Neural progenitor cell (in vitro differentiated cells): ENCODE measurements around the gene GHRH. TPM values are rescaled to one million over a fixed set of nuclear protein-coding genes. Genes with fewer than 3 reads are reported as not detected.

Source experiments
- DNase-seq: peaks from one replicate; pipeline ENCODE4 v3.0.0-alpha.2; 2016; ENCODE audit warnings: low spot score
- H2AFZ ChIP-seq: fragments of 200-600 bp; sonication (generic); replicated peaks from 2 replicates; pipeline ENCODE4 v1.6.1; 2016; ENCODE audit warnings: antibody characterized with exemption
- H3F3A ChIP-seq: fragments of 200-600 bp; sonication (generic); 2 replicates; pipeline ENCODE4 v1.6.1; 2016; ENCODE audit warnings: antibody characterized with exemption, low read depth
- H3K27ac ChIP-seq: fragments of 200-600 bp; sonication (generic); 2 replicates; pipeline ENCODE4 v1.5.1; 2016; ENCODE audit warnings: mild to moderate bottlenecking
- H3K27me3 ChIP-seq: fragments of 200-600 bp; sonication (generic); 2 replicates; pipeline ENCODE4 v1.6.1; 2016; ENCODE audit warnings: mild to moderate bottlenecking, moderate library complexity
- H3K36me3 ChIP-seq: fragments of 200-600 bp; sonication (generic); 2 replicates; pipeline ENCODE4 v1.5.1; 2016
- H3K4me1 ChIP-seq: fragments of 200-600 bp; sonication (generic); 2 replicates; pipeline ENCODE4 v1.6.1; 2016; ENCODE audit warnings: mixed run types
- H3K4me2 ChIP-seq: fragments of 200-600 bp; sonication (generic); 2 replicates; pipeline ENCODE4 v1.6.1; 2016
- H3K4me3 ChIP-seq: fragments of 200-600 bp; sonication (generic); 2 replicates; pipeline ENCODE4 v1.5.1; 2016
- H3K79me2 ChIP-seq: fragments of 200-600 bp; sonication (generic); 2 replicates; pipeline ENCODE4 v1.6.1; 2016; ENCODE audit warnings: low read depth
- H3K9ac ChIP-seq: fragments of 200-600 bp; sonication (generic); 2 replicates; pipeline ENCODE4 v1.6.1; 2016
- H3K9me3 ChIP-seq: fragments of 200-600 bp; sonication (generic); 2 replicates; pipeline ENCODE4 v1.5.1; 2016; ENCODE audit warnings: low read depth
- H4K20me1 ChIP-seq: fragments of 200-600 bp; sonication (generic); 2 replicates; pipeline ENCODE4 v1.6.1; 2016; ENCODE audit warnings: low read depth
- H3K27ac Mint-ChIP-seq: 3 replicates; pipeline ENCODE4 v1.8.0; 2021; ENCODE audit warnings: mixed read lengths
- H3K27me3 Mint-ChIP-seq: 2 replicates; pipeline ENCODE4 v1.8.0; 2022; ENCODE audit warnings: low read depth, mild to moderate bottlenecking, inconsistent platforms, moderate library complexity, mixed read lengths; ENCODE audit not compliant: insufficient read depth
- H3K36me3 Mint-ChIP-seq: 3 replicates; pipeline ENCODE4 v1.8.0; 2021; ENCODE audit warnings: mixed read lengths
- H3K4me1 Mint-ChIP-seq: 3 replicates; pipeline ENCODE4 v1.8.0; 2021; ENCODE audit warnings: mixed read lengths
- H3K4me3 Mint-ChIP-seq: 3 replicates; pipeline ENCODE4 v1.8.0; 2021; ENCODE audit warnings: mild to moderate bottlenecking, moderate library complexity, mixed read lengths
- H3K9me3 Mint-ChIP-seq: 3 replicates; pipeline ENCODE4 v1.8.0; 2020; ENCODE audit warnings: mixed read lengths
- CTCF ChIP-seq: fragments of 200-600 bp; sonication (generic); IDR thresholded peaks from 2 replicates; pipeline ENCODE4 v1.5.1; 2017; ENCODE audit warnings: antibody characterized with exemption, mild to moderate bottlenecking
- EZH2 ChIP-seq: fragments of 200-600 bp; sonication (generic); IDR thresholded peaks from 2 replicates; pipeline ENCODE4 v1.6.1; 2017; ENCODE audit warnings: antibody characterized with exemption, mild to moderate bottlenecking, moderate library complexity
- EZH2phosphoT487 ChIP-seq: fragments of 200-600 bp; sonication (generic); IDR thresholded peaks from 2 replicates; pipeline ENCODE4 v1.6.1; 2017; ENCODE audit warnings: antibody characterized with exemption
- total RNA-seq: library from RNA; depleted of rRNA; stranded (reverse); fragments of >200 nt; gene quantifications from 2 replicates; pipeline ENCODE4 v1.2.3, GENCODE V29; 2015; ENCODE audit warnings: low replicate concordance

GHRH gene
- total RNA-seq, 1 donor from 2014 or later = not detected

DNA sequence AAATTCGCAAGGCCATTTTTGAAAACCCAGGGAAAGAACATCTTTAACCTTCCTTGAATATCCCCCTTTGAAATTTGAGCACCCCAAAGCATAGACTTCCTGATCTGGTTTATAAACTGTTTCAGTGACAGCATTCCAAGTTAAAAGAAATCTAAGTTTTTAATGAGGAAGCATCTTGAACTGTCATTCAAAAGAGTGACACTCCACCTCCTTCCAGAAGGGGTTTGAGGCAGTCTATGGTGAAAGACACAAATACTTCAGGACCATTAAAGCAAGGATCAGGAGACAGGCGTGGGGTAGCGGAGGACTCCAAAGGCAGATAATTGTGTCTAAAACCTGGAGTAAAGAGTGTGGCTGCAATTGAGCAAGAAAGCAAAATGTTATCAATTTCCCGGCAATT lies 691 bp downstream of the GHRH start:
- Histone ChIP-seq H2AFZ (no peak overlapping the region), H3K4me2 (no peak overlapping the region), H3K79me2 (no peaks in the 10 kb centered on the region), H4K20me1 (no peaks in the 10 kb centered on the region), H3K9me3 (no peaks in the 10 kb centered on the region), H3K27ac (no peak overlapping the region), H3K4me1 (peaks cover 46% of the 10 kb centered on the region), H3K27me3 (no peaks in the 10 kb centered on the region), H3K36me3 (no peaks in the 10 kb centered on the region), H3K4me3 (no peak overlapping the region), H3K9ac (no peak overlapping the region), H3F3A (peaks cover 43% of the 10 kb centered on the region)
- peaks cover 48% of the 10 kb centered on the region for H3K4me1 Mint-ChIP-seq
- peaks cover 9% of the 10 kb centered on the region for H3K27me3 Mint-ChIP-seq
- DNase-seq = no peak
- TF ChIP-seq EZH2 (no peak), EZH2phosphoT487 (no peak), CTCF (no peak)
- H3K9me3 Mint-ChIP-seq = no peaks in the 10 kb centered on the region
- no peak overlapping the region for H3K27ac Mint-ChIP-seq
- no peak overlapping the region for H3K4me3 Mint-ChIP-seq
- H3K36me3 Mint-ChIP-seq = no peaks in the 10 kb centered on the region

DNA sequence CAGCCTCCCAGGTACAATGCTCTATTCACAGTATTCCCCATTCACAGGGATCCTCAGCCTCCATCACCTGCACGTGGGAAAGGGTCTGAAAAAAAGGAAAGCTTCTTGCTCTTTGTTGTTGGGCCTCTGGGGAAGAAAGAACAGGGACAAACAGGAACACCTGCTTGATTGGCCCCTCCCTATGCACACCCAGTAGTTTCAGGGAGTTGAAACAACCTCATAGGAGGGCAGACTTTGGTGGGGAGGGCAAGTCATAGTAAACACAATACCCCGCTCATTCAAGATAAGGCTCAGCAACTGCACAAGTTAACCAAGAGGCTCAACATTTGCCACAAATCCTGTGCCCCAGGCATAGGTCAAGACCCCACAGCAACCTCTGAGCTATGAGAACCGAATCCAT lies 1.7 kb downstream of the GHRH start:
- H3K9ac ChIP-seq = no peak overlapping the region
- peak overlapping the region; percentile 92 for H3K27ac ChIP-seq
- H3K4me3 Mint-ChIP-seq = peak overlapping the region; percentile 44
- H3K9me3 Mint-ChIP-seq = no peaks in the 10 kb centered on the region
- no peaks in the 10 kb centered on the region for H3K36me3 Mint-ChIP-seq
- H3K4me2 ChIP-seq = peak overlapping the region; percentile 37
- peaks cover 42% of the 10 kb centered on the region for H3F3A ChIP-seq
- H3K27ac Mint-ChIP-seq = peak overlapping the region; percentile 85
- H3K4me1 Mint-ChIP-seq = peaks cover 49% of the 10 kb centered on the region
- H2AFZ ChIP-seq = no peak overlapping the region
- DNase-seq = peak; percentile 24
- H3K4me1 ChIP-seq = peaks cover 46% of the 10 kb centered on the region
- H3K27me3 Mint-ChIP-seq = peaks cover 9% of the 10 kb centered on the region
- peaks cover under 1% of the 10 kb centered on the region for H3K9me3 ChIP-seq
- H3K79me2 ChIP-seq = no peaks in the 10 kb centered on the region
- no peaks in the 10 kb centered on the region for H3K36me3 ChIP-seq
- no peaks in the 10 kb centered on the region for H4K20me1 ChIP-seq
- no peak overlapping the region for H3K4me3 ChIP-seq
- TF ChIP-seq CTCF = no peak
- no peak for TF ChIP-seq EZH2
- TF ChIP-seq EZH2phosphoT487 = no peak
- no peaks in the 10 kb centered on the region for H3K27me3 ChIP-seq

DNA sequence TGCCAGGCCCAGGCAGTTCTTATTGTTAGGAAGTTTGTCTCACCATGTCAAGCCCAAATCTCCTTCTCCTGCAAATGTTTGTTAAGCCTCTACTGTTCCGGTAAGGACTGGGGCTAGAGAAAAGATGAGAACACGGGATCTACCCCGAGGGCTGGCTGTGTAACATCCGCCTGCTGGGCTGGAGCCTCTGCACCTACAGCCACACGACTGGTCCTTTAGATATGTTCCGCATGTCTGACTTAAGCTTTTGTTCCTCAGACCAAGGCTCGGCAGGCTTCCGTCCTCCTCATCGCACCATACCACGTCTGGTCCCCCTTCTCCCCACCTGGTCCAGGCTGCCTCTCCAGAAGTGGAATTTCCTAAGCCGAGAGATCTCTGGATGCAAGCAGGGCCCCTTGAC lies 2.6 kb downstream of the GHRH start:
- Histone ChIP-seq H3K36me3 (peaks cover 6% of the 10 kb centered on the region), H3F3A (peaks cover 50% of the 10 kb centered on the region), H4K20me1 (no peaks in the 10 kb centered on the region), H3K4me1 (peaks cover 46% of the 10 kb centered on the region), H3K79me2 (no peaks in the 10 kb centered on the region), H3K4me2 (peak overlapping the region; percentile 37), H2AFZ (peak overlapping the region; percentile 12), H3K4me3 (no peak overlapping the region), H3K9me3 (peaks cover 6% of the 10 kb centered on the region), H3K9ac (no peak overlapping the region), H3K27ac (peak overlapping the region; percentile 92), H3K27me3 (no peaks in the 10 kb centered on the region)
- Mint-ChIP-seq H3K36me3 (peaks cover 5% of the 10 kb centered on the region), H3K9me3 (peaks cover 6% of the 10 kb centered on the region), H3K4me1 (peaks cover 51% of the 10 kb centered on the region), H3K27ac (peak overlapping the region; percentile 85), H3K27me3 (peaks cover 9% of the 10 kb centered on the region), H3K4me3 (no peak overlapping the region)
- no peak for TF ChIP-seq EZH2
- no peak for TF ChIP-seq EZH2phosphoT487
- TF ChIP-seq CTCF = no peak
- peak; percentile 55 for DNase-seq
